WI38 (cell line): ENCODE data around the gene ATP6AP1.

ENCODE experiments used
- H3K4me3 ChIP-seq: 2 replicates; pipeline ENCODE4 v1.5.1; 2011; ENCODE audit warnings: low read depth, mild to moderate bottlenecking, control low read depth, low read length
- TF ChIP-seq, protein P1 (sequence below): IDR thresholded peaks from 2 replicates; pipeline ENCODE4 v1.5.1; 2012; ENCODE audit warnings: low read depth, mild to moderate bottlenecking, control low read depth, low read length

ATP6AP1 gene

DNA sequence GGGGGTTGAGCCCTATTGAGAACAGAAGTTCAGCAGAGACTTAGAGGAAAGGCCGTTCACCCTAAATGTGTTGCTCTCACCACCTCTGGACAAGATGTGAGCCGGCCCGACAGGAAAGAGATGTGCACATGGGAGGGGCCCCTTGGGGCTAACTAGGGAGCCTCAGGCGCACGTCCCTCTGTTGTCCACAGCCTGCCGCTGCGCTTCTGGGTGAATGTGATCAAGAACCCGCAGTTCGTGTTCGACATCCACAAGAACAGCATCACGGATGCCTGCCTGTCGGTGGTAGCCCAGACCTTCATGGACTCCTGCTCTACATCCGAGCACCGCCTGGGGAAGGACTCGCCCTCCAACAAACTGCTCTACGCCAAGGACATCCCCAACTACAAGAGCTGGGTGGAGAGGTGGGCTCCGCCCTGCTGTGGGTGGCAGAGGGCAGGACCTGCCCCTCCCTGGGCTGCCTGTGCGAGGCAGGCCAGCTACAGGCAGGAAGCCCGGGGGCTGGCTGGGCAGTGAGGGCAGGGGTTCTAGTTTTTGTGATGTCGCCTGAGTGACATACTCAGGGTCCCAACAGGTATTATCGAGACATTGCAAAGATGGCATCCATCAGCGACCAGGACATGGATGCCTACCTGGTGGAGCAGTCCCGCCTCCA is 42.6 kb downstream of the ATP6AP1 start:
- TF ChIP-seq, protein P1, sequence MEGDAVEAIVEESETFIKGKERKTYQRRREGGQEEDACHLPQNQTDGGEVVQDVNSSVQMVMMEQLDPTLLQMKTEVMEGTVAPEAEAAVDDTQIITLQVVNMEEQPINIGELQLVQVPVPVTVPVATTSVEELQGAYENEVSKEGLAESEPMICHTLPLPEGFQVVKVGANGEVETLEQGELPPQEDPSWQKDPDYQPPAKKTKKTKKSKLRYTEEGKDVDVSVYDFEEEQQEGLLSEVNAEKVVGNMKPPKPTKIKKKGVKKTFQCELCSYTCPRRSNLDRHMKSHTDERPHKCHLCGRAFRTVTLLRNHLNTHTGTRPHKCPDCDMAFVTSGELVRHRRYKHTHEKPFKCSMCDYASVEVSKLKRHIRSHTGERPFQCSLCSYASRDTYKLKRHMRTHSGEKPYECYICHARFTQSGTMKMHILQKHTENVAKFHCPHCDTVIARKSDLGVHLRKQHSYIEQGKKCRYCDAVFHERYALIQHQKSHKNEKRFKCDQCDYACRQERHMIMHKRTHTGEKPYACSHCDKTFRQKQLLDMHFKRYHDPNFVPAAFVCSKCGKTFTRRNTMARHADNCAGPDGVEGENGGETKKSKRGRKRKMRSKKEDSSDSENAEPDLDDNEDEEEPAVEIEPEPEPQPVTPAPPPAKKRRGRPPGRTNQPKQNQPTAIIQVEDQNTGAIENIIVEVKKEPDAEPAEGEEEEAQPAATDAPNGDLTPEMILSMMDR, result no peak
- H3K4me3 ChIP-seq, result no peak overlapping the region

GRCh38 chrX:154471839-154472684 is 43.6 kb downstream of the ATP6AP1 start:
- no peak overlapping the region for H3K4me3 ChIP-seq
- TF ChIP-seq, protein P1, result no peak

GRCh38 chrX:154472685-154473632 is 44.5 kb downstream of the ATP6AP1 start:
- H3K4me3 ChIP-seq, result no peak overlapping the region
- TF ChIP-seq, protein P1, result no peak

GRCh38 chrX:154473683-154474082 is 45.2 kb downstream of the ATP6AP1 start:
- TF ChIP-seq, protein P1, result no peak
- no peak overlapping the region for H3K4me3 ChIP-seq

DNA sequence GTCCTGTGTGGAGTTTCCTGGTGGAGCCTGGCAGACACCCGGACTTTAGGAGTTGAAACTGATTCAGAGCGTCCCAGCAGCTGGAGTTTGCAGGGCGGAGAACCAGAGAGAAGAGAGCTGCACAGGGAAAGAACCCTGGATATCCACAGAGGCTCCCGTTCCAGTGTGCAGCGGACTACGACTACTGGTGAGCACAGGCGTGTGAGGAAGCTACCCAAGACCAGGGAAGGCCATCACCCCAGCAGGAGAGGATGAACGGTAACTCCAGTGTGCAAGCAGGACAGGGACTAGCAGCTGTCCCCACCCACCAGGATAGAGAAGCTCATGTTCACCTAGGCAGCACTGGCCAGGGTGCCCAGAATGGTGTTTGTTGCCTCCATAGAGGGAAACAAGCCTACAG is 48.3 kb downstream of the ATP6AP1 start:
- no peak overlapping the region for H3K4me3 ChIP-seq
- TF ChIP-seq, protein P1, result no peak

DNA sequence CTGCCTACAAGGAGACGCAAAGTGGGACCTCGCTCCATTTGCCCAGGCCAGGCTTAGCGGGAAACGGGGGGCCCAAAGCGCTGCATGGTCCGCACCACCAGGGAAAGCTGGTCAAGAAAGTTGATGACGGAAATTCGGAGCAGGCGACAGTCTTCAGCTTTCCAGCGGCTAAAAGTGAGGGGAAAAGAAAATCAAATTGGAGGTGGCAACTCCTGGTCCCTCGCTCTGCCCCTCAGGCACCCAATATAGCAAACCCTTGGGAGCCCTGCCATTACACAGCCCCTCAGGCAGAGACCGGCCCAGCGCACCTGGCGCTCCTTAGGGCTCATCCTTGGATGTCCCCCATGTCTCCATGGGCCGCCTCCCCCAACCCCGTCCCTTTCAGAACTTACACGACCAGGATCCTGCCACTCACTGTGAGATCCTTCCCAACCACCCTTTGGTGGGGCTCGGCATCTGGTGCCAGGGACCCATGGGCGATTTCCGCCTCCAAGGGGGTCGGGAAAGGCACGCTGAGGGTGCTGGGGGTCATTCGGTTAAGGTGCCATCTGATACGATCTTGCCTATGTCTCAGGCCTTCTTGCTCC is 49.5 kb downstream of the ATP6AP1 start:
- TF ChIP-seq, protein P1, result no peak
- H3K4me3 ChIP-seq, result peak overlapping the region; percentile 53
